Colonic mucosa (tissue), 4 donors: ENCODE measurements around the gene WNT3A. TPM values are rescaled to one million over a fixed set of nuclear protein-coding genes. Genes with fewer than 3 reads are reported as not detected.

Source experiments
- DNase-seq: peaks from one replicate; pipeline ENCODE4 v3.0.0-alpha.2; 2020
- H3K27ac ChIP-seq: fragments of 200-600 bp; one replicate; pipeline ENCODE4 v1.8.0; 2021
- H3K27me3 ChIP-seq: fragments of 200-600 bp; one replicate; pipeline ENCODE4 v1.8.0; 2021
- H3K36me3 ChIP-seq: fragments of 200-600 bp; one replicate; pipeline ENCODE4 v1.8.0; 2021
- H3K4me1 ChIP-seq: fragments of 200-600 bp; one replicate; pipeline ENCODE4 v1.8.0; 2021; ENCODE audit warnings: mild to moderate bottlenecking
- H3K4me3 ChIP-seq: fragments of 200-600 bp; one replicate; pipeline ENCODE4 v1.8.0; 2021
- H3K9ac ChIP-seq, 2 donors: one replicate each; pipeline ENCODE4 v1.7.0; 2013; ENCODE audit warnings: control low read depth in 2 of 2, low read depth in 2 of 2, low read length in 2 of 2
- H3K9me3 ChIP-seq: fragments of 200-600 bp; one replicate; pipeline ENCODE4 v1.8.0; 2021
- intact Hi-C: fragments of 100-400 bp; cut with DNase I; formaldehyde crosslinking; loops from one replicate; pipeline ENCODE4 v1.14.1; 2022
- total RNA-seq, 2 donors: library from RNA; stranded (reverse); fragmentation: NEBNext Ultra II Directional in 1 of 2; extraction: Animal tissue kit (Norgen Biotek cat#: 25700) in 1 of 2; gene quantifications; one replicate each; pipeline ENCODE4 v1.2.1, GENCODE V29; 2021
- TF ChIP-seq, protein P1 (sequence below): fragments of 200-600 bp; IDR thresholded peaks from one replicate; pipeline ENCODE4 v1.8.0; 2022; ENCODE audit warnings: antibody characterized with exemption, mild to moderate bottlenecking
- donor health status: healthy.
- donor health status: DM: no; HTN: no; CAD: no.
- donor health status: DM: no; HTN: no; CAD: no.

Gene WNT3A
- total RNA-seq, 2 donors from 2014 or later: not detected

GRCh38 chr1:228039006-228039903, 32.5 kb downstream of the WNT3A start:
- no peaks in the 10 kb centered on the region for H3K4me1 ChIP-seq
- no peaks in the 10 kb centered on the region for H3K9me3 ChIP-seq
- intact Hi-C loops: no loop called here
- H3K27ac ChIP-seq: no peak overlapping the region
- H3K36me3 ChIP-seq: no peaks in the 10 kb centered on the region
- H3K4me3 ChIP-seq: no peak overlapping the region
- TF ChIP-seq, protein P1, sequence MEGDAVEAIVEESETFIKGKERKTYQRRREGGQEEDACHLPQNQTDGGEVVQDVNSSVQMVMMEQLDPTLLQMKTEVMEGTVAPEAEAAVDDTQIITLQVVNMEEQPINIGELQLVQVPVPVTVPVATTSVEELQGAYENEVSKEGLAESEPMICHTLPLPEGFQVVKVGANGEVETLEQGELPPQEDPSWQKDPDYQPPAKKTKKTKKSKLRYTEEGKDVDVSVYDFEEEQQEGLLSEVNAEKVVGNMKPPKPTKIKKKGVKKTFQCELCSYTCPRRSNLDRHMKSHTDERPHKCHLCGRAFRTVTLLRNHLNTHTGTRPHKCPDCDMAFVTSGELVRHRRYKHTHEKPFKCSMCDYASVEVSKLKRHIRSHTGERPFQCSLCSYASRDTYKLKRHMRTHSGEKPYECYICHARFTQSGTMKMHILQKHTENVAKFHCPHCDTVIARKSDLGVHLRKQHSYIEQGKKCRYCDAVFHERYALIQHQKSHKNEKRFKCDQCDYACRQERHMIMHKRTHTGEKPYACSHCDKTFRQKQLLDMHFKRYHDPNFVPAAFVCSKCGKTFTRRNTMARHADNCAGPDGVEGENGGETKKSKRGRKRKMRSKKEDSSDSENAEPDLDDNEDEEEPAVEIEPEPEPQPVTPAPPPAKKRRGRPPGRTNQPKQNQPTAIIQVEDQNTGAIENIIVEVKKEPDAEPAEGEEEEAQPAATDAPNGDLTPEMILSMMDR: no peak
- H3K9ac ChIP-seq: no peak overlapping the region
- H3K27me3 ChIP-seq: peaks cover 24% of the 10 kb centered on the region
- no peak for DNase-seq

GRCh38 chr1:228039986-228040385, 33.2 kb downstream of the WNT3A start:
- Histone ChIP-seq H3K27ac (no peak overlapping the region), H3K9me3 (no peaks in the 10 kb centered on the region), H3K4me3 (no peak overlapping the region), H3K4me1 (no peaks in the 10 kb centered on the region), H3K27me3 (peaks cover 24% of the 10 kb centered on the region), H3K9ac (no peak overlapping the region), H3K36me3 (no peaks in the 10 kb centered on the region)
- TF ChIP-seq, protein P1: no peak
- no peak for DNase-seq
- intact Hi-C loops: no loop called here

GRCh38 chr1:228041316-228041715, 34.5 kb downstream of the WNT3A start:
- Histone ChIP-seq H3K27ac (no peak overlapping the region), H3K4me3 (no peak overlapping the region), H3K9me3 (no peaks in the 10 kb centered on the region), H3K9ac (no peak overlapping the region), H3K36me3 (no peaks in the 10 kb centered on the region), H3K27me3 (peaks cover 24% of the 10 kb centered on the region), H3K4me1 (no peaks in the 10 kb centered on the region)
- DNase-seq: no peak
- intact Hi-C loops: no loop called here
- TF ChIP-seq, protein P1: no peak

- Histone ChIP-seq H3K27ac (no peak overlapping the region), H3K27me3 (peaks cover 20% of the 10 kb centered on the region), H3K4me3 (no peak overlapping the region), H3K9me3 (no peaks in the 10 kb centered on the region), H3K4me1 (no peaks in the 10 kb centered on the region), H3K36me3 (no peaks in the 10 kb centered on the region), H3K9ac (no peak overlapping the region)
- intact Hi-C loops: no loop called here
- no peak for DNase-seq
- TF ChIP-seq, protein P1: no peak
These were observed 35.7 kb downstream of the WNT3A start for GRCh38 chr1:228042508-228042907.

DNA sequence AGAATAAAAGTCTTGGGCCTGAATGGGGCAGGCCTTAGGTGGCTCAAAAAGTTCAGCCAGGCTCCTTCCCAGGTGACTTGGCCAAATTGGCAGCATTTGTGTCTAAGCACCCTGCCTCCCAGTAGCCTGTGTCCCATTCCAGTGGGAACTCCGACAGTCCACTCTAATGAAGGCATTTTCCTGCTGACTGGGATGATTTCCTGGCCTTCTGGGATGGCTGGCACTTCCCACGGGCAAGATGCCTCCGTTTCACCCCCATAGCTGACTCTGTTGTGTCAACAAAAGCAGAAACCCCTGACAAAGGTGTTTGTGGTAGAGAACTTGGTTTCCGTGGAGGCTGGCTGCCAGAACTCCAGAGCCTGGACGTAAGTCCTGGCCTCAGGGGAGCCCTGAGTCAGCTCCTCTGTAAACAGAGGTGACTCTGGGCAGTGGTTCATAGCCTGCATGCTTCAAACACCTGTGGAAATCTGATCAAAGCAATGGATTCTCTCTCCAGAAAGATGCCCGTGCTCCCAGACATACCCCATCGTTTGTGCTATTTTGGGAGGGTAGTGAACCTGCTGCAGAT, 36.6 kb downstream of the WNT3A start:
- peaks cover 11% of the 10 kb centered on the region for H3K27me3 ChIP-seq

More for the DNA sequence above, 36.6 kb downstream of the WNT3A start:
- Histone ChIP-seq H3K27ac (no peak overlapping the region), H3K36me3 (no peaks in the 10 kb centered on the region), H3K4me3 (no peak overlapping the region), H3K9ac (no peak overlapping the region), H3K4me1 (no peaks in the 10 kb centered on the region), H3K9me3 (no peaks in the 10 kb centered on the region)
- DNase-seq: no peak
- TF ChIP-seq, protein P1: no peak
- intact Hi-C loops: no loop called here
